ENCODE measurements around the gene IL4I1. TPM values are rescaled to one million over a fixed set of nuclear protein-coding genes. Genes with fewer than 3 reads are reported as not detected.
"Not testable (repeated sequence)": the region's sequence is repeated elsewhere in the genome, so short reads cannot be mapped to it uniquely, and the experiment has no call there.

The IL4I1 gene
- total RNA-seq, 1 experiment from 2014 or later, result 8.2 TPM

- no peak overlapping the region for H3K4me3 Mint-ChIP-seq (ENCODE audit: low read depth, unreplicated experiment)
- BruUV-seq (replicated peaks), result no TSS peak
These were observed 29.8 kb upstream of the IL4I1 start for GRCh38 chr19:49926515-49926914.

GRCh38 chr19:49925486-49925885, 28.8 kb upstream of the IL4I1 start:
- H3K36me3 Mint-ChIP-seq (ENCODE audit: insufficient read depth, unreplicated experiment), result peaks cover 94% of the 10 kb centered on the region

More at GRCh38 chr19:49926515-49926914, 29.8 kb upstream of the IL4I1 start:
- H3K4me1 Mint-ChIP-seq (ENCODE audit: low read depth, unreplicated experiment), result peaks cover 22% of the 10 kb centered on the region
- no peaks in the 10 kb centered on the region for H3K9me3 Mint-ChIP-seq (ENCODE audit: low read depth, unreplicated experiment)
- H3K27me3 Mint-ChIP-seq (ENCODE audit: unreplicated experiment), result no peaks in the 10 kb centered on the region
- H3K36me3 Mint-ChIP-seq (ENCODE audit: insufficient read depth, unreplicated experiment), result peaks cover 91% of the 10 kb centered on the region
- intact Hi-C loops (cut with micrococcal nuclease; ENCODE audit: unreplicated experiment), result no loop called here
- CTCF ChIA-PET, result no interaction called here
- DNase-seq, result no peak
- TF ChIP-seq, protein P1, sequence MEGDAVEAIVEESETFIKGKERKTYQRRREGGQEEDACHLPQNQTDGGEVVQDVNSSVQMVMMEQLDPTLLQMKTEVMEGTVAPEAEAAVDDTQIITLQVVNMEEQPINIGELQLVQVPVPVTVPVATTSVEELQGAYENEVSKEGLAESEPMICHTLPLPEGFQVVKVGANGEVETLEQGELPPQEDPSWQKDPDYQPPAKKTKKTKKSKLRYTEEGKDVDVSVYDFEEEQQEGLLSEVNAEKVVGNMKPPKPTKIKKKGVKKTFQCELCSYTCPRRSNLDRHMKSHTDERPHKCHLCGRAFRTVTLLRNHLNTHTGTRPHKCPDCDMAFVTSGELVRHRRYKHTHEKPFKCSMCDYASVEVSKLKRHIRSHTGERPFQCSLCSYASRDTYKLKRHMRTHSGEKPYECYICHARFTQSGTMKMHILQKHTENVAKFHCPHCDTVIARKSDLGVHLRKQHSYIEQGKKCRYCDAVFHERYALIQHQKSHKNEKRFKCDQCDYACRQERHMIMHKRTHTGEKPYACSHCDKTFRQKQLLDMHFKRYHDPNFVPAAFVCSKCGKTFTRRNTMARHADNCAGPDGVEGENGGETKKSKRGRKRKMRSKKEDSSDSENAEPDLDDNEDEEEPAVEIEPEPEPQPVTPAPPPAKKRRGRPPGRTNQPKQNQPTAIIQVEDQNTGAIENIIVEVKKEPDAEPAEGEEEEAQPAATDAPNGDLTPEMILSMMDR (IDR thresholded peaks at IDR 0.05; ENCODE audit: unreplicated experiment), result no peak
- H3K27ac Mint-ChIP-seq (ENCODE audit: unreplicated experiment), result no peak overlapping the region

GRCh38 chr19:49924881-49925210, 28.2 kb upstream of the IL4I1 start:
- CTCF ChIA-PET, result interaction anchor here (0.8 kb wide), 1 partner anchor 25 kb away, joined by 4 read pairs; no protein-coding TSS in a partner anchor
- H3K4me1 Mint-ChIP-seq (ENCODE audit: low read depth, unreplicated experiment); intact Hi-C loops (cut with micrococcal nuclease; ENCODE audit: unreplicated experiment); DNase-seq; H3K9me3 Mint-ChIP-seq (ENCODE audit: low read depth, unreplicated experiment); BruUV-seq (replicated peaks); H3K27me3 Mint-ChIP-seq (ENCODE audit: unreplicated experiment); H3K27ac Mint-ChIP-seq (ENCODE audit: unreplicated experiment); H3K4me3 Mint-ChIP-seq (ENCODE audit: low read depth, unreplicated experiment): not testable (repeated sequence)
- H3K36me3 Mint-ChIP-seq (ENCODE audit: insufficient read depth, unreplicated experiment), result peaks cover 94% of the 10 kb centered on the region

More at GRCh38 chr19:49925486-49925885, 28.8 kb upstream of the IL4I1 start:
- Mint-ChIP-seq H3K4me3 (ENCODE audit: low read depth, unreplicated experiment) (no peak overlapping the region), H3K27ac (ENCODE audit: unreplicated experiment) (no peak overlapping the region), H3K4me1 (ENCODE audit: low read depth, unreplicated experiment) (peaks cover 16% of the 10 kb centered on the region), H3K9me3 (ENCODE audit: low read depth, unreplicated experiment) (no peaks in the 10 kb centered on the region), H3K27me3 (ENCODE audit: unreplicated experiment) (no peaks in the 10 kb centered on the region)
- TF ChIP-seq, protein P1 (IDR thresholded peaks at IDR 0.05; ENCODE audit: unreplicated experiment), result no peak
- no TSS peak for BruUV-seq (replicated peaks)
- CTCF ChIA-PET, result no interaction called here
- no peak for DNase-seq
- intact Hi-C loops (cut with micrococcal nuclease; ENCODE audit: unreplicated experiment), result no loop called here

GRCh38 chr19:49924004-49924880, 27.6 kb upstream of the IL4I1 start:
- no peaks in the 10 kb centered on the region for H3K27me3 Mint-ChIP-seq (ENCODE audit: unreplicated experiment)
- no peak overlapping the region for H3K4me3 Mint-ChIP-seq (ENCODE audit: low read depth, unreplicated experiment)
- no peak for DNase-seq
- CTCF ChIA-PET, result interaction anchor here (0.8 kb wide), 1 partner anchor 25 kb away, joined by 4 read pairs; no protein-coding TSS in a partner anchor
- no peaks in the 10 kb centered on the region for H3K9me3 Mint-ChIP-seq (ENCODE audit: low read depth, unreplicated experiment)
- H3K27ac Mint-ChIP-seq (ENCODE audit: unreplicated experiment), result no peak overlapping the region
- no TSS peak for BruUV-seq (replicated peaks)
- H3K4me1 Mint-ChIP-seq (ENCODE audit: low read depth, unreplicated experiment), result peaks cover 8% of the 10 kb centered on the region
- TF ChIP-seq, protein P1 (IDR thresholded peaks at IDR 0.05; ENCODE audit: unreplicated experiment), result no peak
- intact Hi-C loops (cut with micrococcal nuclease; ENCODE audit: unreplicated experiment), result no loop called here
- H3K36me3 Mint-ChIP-seq (ENCODE audit: insufficient read depth, unreplicated experiment), result peaks cover 90% of the 10 kb centered on the region

All from Calu3 (cell line).